HG03520 (cell line): ENCODE data around the gene F2RL3.

ENCODE experiments used
- ATAC-seq: cut with Tn5 transposase; IDR thresholded peaks from one replicate; pipeline ENCODE4 v1.9.1; 2021; ENCODE audit warnings: mild to moderate bottlenecking, moderate library complexity; ENCODE audit not compliant: unreplicated experiment

The F2RL3 gene

GRCh38 chr19:16892868-16893685 lies 4.3 kb downstream of the F2RL3 start:
- ATAC-seq, result no peak

- no peak for ATAC-seq
These were observed 4.8 kb downstream of the F2RL3 start for GRCh38 chr19:16893686-16893989.

GRCh38 chr19:16894080-16894479 lies 5.3 kb downstream of the F2RL3 start:
- ATAC-seq, result no peak

GRCh38 chr19:16895467-16896145 lies 6.8 kb downstream of the F2RL3 start:
- ATAC-seq, result no peak

GRCh38 chr19:16896146-16897028 lies 7.6 kb downstream of the F2RL3 start:
- peak; percentile 27 for ATAC-seq

GRCh38 chr19:16897029-16897855 lies 8.4 kb downstream of the F2RL3 start:
- peak; percentile 37 for ATAC-seq

DNA sequence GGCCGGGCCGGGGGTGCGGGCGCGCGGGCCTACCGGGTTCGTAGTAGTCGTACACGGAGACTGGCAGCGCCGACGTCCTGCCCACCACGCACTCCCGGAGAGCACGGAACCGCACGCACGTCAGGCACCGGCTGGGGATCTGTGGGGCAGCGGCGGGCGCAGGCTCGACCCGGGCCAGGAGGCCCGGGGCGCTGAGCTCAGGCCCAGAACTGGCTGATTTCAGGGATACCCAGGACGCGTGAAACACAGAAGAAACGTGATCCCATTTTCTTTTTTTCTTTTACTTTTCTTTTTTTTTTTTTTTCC lies 9.0 kb downstream of the F2RL3 start:
- no peak for ATAC-seq

- ATAC-seq, result no peak
These were observed 9.7 kb downstream of the F2RL3 start for GRCh38 chr19:16898361-16899015.

DNA sequence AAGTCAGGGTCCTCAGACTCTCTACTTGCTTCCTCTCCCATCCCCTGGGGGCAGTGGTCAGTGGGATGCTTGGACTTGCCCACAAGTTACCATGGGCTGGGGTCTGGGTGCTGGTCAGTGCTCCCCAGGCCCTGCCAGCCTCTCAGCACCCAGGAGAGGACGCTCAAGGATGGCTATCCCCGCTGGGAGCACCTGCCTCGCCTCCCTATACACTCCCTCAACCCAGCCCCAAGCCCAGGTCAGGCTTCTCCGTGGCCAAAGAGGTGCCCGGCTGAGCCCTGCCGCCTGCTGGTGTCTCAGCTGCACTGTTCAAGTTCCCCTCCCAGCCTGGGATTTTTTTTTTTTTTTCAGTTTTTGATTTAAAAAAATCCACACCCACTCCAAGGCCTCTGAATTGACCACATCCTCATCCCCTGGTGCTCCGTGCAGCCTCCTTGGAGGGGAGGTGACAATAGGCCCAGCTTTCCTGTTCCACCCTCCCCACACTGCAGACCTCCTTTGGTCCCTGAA lies 10.8 kb downstream of the F2RL3 start:
- no peak for ATAC-seq

DNA sequence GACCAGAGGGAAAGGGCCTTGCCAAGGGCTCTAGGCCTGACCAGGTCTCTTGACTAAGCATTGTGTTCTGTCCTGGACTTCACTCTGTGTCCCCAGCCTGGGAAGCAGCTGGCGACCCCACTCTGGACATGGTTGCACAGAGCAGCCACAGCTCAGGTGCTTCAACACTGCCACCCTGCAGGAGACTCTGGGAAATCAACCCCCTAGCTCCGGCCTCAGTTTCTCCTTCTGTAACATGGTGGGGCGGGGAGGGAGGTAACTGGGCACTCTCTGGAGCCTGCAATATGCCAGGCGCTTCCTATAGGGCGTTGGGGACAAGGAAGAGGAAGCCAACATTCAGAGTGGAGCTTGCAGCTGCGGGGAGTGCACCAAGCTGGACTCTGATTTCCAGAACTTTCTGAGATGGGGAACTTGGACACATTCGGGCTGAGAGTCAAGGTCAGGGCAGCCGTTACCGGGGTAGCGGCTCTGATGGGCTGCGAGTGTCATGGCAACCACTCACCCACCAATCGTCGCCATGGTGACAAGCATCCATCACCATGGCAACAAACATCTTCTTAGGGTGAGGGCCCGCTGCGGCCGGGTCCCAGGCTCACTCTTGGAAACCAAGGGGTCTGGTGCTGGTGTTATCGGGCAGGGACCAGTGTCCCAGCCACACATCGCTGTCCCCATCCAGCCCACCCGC lies 12.8 kb downstream of the F2RL3 start:
- no peak for ATAC-seq

- no peak for ATAC-seq
These were observed 13.7 kb downstream of the F2RL3 start for GRCh38 chr19:16902545-16902944.

- ATAC-seq, result no peak
These were observed 14.5 kb downstream of the F2RL3 start for GRCh38 chr19:16903347-16903746.

DNA sequence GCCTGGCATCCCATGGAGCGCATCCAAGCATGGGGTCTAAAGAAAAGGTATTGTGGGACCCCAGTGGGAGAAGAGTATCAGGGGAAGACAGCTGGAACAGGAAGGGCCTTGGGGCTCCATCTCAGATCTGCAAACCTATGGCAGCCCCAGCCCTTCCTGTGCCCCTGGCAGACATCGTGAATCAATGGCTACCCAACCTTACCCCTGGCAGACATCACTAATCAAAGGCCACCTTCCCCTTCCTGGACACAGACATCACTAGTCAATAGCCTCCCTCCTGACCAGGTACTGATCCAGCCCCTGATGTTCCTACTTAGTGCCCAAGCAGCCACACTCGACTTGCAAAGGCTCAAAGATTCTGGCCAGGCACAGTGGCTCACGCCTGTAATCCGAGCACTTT lies 15.8 kb downstream of the F2RL3 start:
- no peak for ATAC-seq

GRCh38 chr19:16908759-16909158 lies 20.0 kb downstream of the F2RL3 start:
- ATAC-seq, result no peak

GRCh38 chr19:16911046-16911445 lies 22.2 kb downstream of the F2RL3 start:
- no peak for ATAC-seq

DNA sequence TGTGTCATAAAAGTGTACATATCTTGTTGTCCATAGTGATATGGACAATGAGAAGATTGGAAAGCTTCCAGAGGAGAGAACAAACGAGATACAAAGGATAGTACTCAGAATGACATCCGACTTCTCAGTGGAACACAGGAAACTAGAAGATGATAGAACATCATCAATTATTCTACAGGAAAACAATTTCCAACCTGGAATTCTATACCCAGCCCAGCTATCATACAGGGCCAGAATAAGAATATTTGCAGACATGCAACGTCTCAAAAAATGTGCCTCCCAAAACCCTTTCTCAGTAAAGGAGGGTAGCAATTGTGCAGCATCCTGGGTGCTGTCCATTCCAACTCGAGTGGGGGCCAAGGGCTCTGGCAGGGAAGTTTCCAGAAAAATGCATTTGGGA lies 24.0 kb downstream of the F2RL3 start:
- ATAC-seq, result no peak

GRCh38 chr19:16914421-16914820 lies 25.6 kb downstream of the F2RL3 start:
- ATAC-seq, result no peak

GRCh38 chr19:16915135-16915534 lies 26.3 kb downstream of the F2RL3 start:
- no peak for ATAC-seq

GRCh38 chr19:16915734-16916133 lies 26.9 kb downstream of the F2RL3 start:
- ATAC-seq, result no peak

DNA sequence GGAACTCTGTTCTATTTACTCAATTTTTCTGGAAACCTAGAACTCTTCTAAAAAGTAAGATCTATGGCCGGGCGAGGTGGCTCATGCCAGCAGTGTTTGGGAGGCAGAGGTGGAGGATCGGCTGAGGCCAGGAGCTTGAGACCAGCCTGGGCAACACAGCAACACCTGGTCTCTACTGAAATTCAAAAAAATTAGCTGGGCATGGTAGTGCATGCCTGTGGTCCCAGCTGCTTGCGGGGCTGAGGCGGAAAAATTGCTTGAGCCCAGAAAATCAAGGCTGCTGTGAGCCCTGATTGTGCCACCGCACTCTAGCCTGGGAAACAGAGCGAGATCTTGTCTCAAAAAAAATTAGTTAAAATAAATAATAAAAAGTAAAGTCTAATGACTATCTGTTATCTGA lies 28.6 kb downstream of the F2RL3 start:
- no peak for ATAC-seq
